ENCODE results near the gene LGALS12.

The LGALS12 gene

GRCh38 chr11:63558459-63559157, 52.7 kb downstream of the LGALS12 start:
- DNase-seq (ENCODE audit: extremely low read depth in 1 of 2, low read depth in 1 of 2) = no peak

GRCh38 chr11:63560506-63561180, 54.8 kb downstream of the LGALS12 start:
- DNase-seq (ENCODE audit: extremely low read depth in 1 of 2, low read depth in 1 of 2) = no peak

- no peak for DNase-seq (ENCODE audit: extremely low read depth in 1 of 2, low read depth in 1 of 2)
Observed at GRCh38 chr11:63563201-63564055, 57.5 kb downstream of the LGALS12 start, which contains the start of gene PLAAT2. PLAAT2 (minus strand) TSS chr11:63563379; CDS start chr11:63563324, 55 bp downstream.

- DNase-seq (ENCODE audit: extremely low read depth in 1 of 2, low read depth in 1 of 2) = no peak
Observed at GRCh38 chr11:63564056-63564774, 58.3 kb downstream of the LGALS12 start.

GRCh38 chr11:63564784-63565350, 59.0 kb downstream of the LGALS12 start:
- no peak for DNase-seq (ENCODE audit: extremely low read depth in 1 of 2, low read depth in 1 of 2)
